Heart left ventricle (tissue), 16 donors: Measurements from ENCODE around the gene RPL13A. TPM values are rescaled to one million over a fixed set of nuclear protein-coding genes. Genes with fewer than 3 reads are reported as not detected.
"Not testable (repeated sequence)": the region's sequence is repeated elsewhere in the genome, so short reads cannot be mapped to it uniquely, and the experiment has no call there.

Source experiments
- ATAC-seq, 4 donors: fragments of 200-7000 bp; cut with Tn5 transposase; one replicate each; pipeline ENCODE4 v1.9.1; 2020 to 2022; ENCODE audit warnings: moderate library complexity in 4 of 4, mild to moderate bottlenecking in 3 of 4, moderate number of reproducible peaks in 1 of 4
- DNase-seq, 5 donors: peaks; one replicate each; pipeline ENCODE4 v3.0.0-alpha.2; 2020
- H3K27ac ChIP-seq, 12 donors: fragments of 200-600 bp; sonication (generic) in 4 of 12; one replicate each; pipeline versions ENCODE4 v1.5.0 to v1.8.0; 2016 to 2022; ENCODE audit warnings: mild to moderate bottlenecking in 2 of 12
- H3K27me3 ChIP-seq, 9 donors: fragments of 200-600 bp; sonication (generic) in 2 of 9; one replicate each; pipeline versions ENCODE4 v1.5.1 to v1.8.0; 2016 to 2022; ENCODE audit warnings: mild to moderate bottlenecking in 3 of 9
- H3K36me3 ChIP-seq, 9 donors: fragments of 200-600 bp; sonication (generic) in 2 of 9; one replicate each; pipeline versions ENCODE4 v1.5.0 to v1.8.0; 2018 to 2022; ENCODE audit warnings: mild to moderate bottlenecking in 2 of 9
- H3K4me1 ChIP-seq, 12 donors: fragments of 200-600 bp; sonication (generic) in 4 of 12; one replicate each; pipeline versions ENCODE4 v1.5.0 to v1.8.0; 2016 to 2022; ENCODE audit warnings: mild to moderate bottlenecking in 3 of 12
- H3K4me3 ChIP-seq, 12 donors: fragments of 200-600 bp; sonication (generic) in 4 of 12; one replicate each; pipeline versions ENCODE4 v1.5.0 to v1.8.0; 2017 to 2022; ENCODE audit warnings: mild to moderate bottlenecking in 9 of 12, moderate library complexity in 4 of 12
- H3K9me3 ChIP-seq, 12 donors: fragments of 200-600 bp; sonication (generic) in 4 of 12; one replicate each; pipeline versions ENCODE4 v1.5.0 to v1.8.0; 2016 to 2022; ENCODE audit warnings: mild to moderate bottlenecking in 1 of 12
- POLR2A ChIP-seq, 2 donors: fragments of 450-650 bp; IDR thresholded peaks; one replicate each; pipeline ENCODE4 v1.6.1; 2017; ENCODE audit warnings: antibody characterized with exemption in 2 of 2, mild to moderate bottlenecking in 2 of 2, moderate library complexity in 2 of 2
- WGBS, 4 donors: extraction: QIAGEN DNeasy Blood & Tissue Kit in 2 of 4; methylation state at CpG; one replicate each; pipeline versions ENCODE4 v1.1.5 to v1.1.7; 2013 to 2018; 5-methylcytosine and 5-hydroxymethylcytosine counted together
- intact Hi-C, 10 donors: fragments of 100-400 bp; cut with DNase I; formaldehyde crosslinking; loops; one replicate each; pipeline versions ENCODE4 v1.11.1 to v1.14.2; 2022
- polyA plus RNA-seq, 2 donors: library from polyadenylated mRNA; stranded (reverse); fragments of 200-250 nt; gene quantifications; one replicate each; pipeline ENCODE4 v1.2.3, GENCODE V29; 2013
- total RNA-seq, 9 donors: library from RNA; depleted of rRNA in 2 of 9; stranded (reverse); fragments of >200 nt in 2 of 9; fragmentation: NEBNext Ultra II Directional in 3 of 9; extraction: Animal tissue kit (Norgen Biotek cat#: 25700) in 3 of 9; gene quantifications; one replicate each; pipeline versions ENCODE4 v1.1.0 to v1.2.4, GENCODE V29; 2016 to 2023
- TF ChIP-seq, protein P1 (sequence below), 12 donors: fragments of 200-600 bp; sonication (generic) in 4 of 12; IDR thresholded peaks; one replicate each; pipeline versions ENCODE4 v1.5.0 to v1.8.0; 2018 to 2022; ENCODE audit warnings: antibody characterized with exemption in 12 of 12, mild to moderate bottlenecking in 5 of 12
- donor health status: ischemic (EF 13 %, LVEDD 7.1; RV severe dilation, severe dysfunction).
- donor health status: healthy with polysubstance abuse.
- donor health status: DM: no; HTN: yes; CAD: no.
- donor health status: DM: no; HTN: no; CAD: no.
- donor health status: ischemic (EF 25% LVEDD 6.9; RV normal size, moderate dysfunction).
- donor health status: ischemic (EF 25% LVEDD 5.7; RV mildly dilated, moderate dysfunction).
- donor health status: healthy.
- donor health status: DM: yes; HTN: yes; CAD: no.
- donor health status: ischemic (EF 35%, LVEDD 5.7; RV mildly dilated, moderate dysfunction).
- donor health status: nonischemic (EF 11% LVEDD 7.7; RV severe dilation, severe dysfunction).
- donor health status: DM: yes; HTN: yes; CAD: no.
- donor health status: PGD.
- donor health status: ischemic (EF 29% LVEDD 5.4; RV normal size, mild dysfunction).
- donor health status: nonischemic (EF 23%, LVEDD 6.1; RV moderate dilation, normal function).

RPL13A gene
- total and polyA plus RNA-seq, 11 donors, result 876 to 2,850 (median 1,261) TPM

DNA sequence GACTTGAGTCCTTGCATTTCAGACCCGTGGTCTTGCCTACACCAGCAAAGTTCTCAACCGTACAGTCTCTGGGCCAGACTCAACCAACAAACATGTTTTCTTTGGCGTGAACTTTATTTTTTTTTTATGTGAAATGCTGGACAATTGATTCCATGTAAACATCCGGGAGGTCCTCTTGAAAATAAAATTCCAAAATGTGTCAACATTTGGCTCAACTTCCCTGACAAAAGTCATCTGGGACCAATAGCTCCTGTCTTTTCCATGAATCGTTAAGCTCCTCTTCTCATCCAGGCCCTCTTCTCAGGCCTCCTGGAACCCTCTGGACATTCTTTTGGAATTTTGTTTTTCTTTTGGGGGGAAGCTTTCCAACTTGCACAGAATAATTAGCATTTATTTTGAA lies 31.6 kb upstream of the RPL13A start:
- peaks cover 0 to 20% (median 13%) of the 10 kb centered on the region in 9 donors for H3K36me3 ChIP-seq
- peaks cover 0 to 40% (median 10%) of the 10 kb centered on the region in 12 donors for H3K4me1 ChIP-seq
- H3K9me3 ChIP-seq, result no peaks in the 10 kb centered on the region
- intact Hi-C loops, result loop anchor here in 1 of 10 donors (2.0 kb wide), 1 partner anchor 21 kb away; no protein-coding TSS in a partner anchor
- TF ChIP-seq, protein P1, sequence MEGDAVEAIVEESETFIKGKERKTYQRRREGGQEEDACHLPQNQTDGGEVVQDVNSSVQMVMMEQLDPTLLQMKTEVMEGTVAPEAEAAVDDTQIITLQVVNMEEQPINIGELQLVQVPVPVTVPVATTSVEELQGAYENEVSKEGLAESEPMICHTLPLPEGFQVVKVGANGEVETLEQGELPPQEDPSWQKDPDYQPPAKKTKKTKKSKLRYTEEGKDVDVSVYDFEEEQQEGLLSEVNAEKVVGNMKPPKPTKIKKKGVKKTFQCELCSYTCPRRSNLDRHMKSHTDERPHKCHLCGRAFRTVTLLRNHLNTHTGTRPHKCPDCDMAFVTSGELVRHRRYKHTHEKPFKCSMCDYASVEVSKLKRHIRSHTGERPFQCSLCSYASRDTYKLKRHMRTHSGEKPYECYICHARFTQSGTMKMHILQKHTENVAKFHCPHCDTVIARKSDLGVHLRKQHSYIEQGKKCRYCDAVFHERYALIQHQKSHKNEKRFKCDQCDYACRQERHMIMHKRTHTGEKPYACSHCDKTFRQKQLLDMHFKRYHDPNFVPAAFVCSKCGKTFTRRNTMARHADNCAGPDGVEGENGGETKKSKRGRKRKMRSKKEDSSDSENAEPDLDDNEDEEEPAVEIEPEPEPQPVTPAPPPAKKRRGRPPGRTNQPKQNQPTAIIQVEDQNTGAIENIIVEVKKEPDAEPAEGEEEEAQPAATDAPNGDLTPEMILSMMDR (IDR thresholded peaks at IDR 0.05), result no peak
- H3K27me3 ChIP-seq, result no peaks in the 10 kb centered on the region
- no peak overlapping the region for H3K4me3 ChIP-seq
- H3K27ac ChIP-seq, result peak overlapping the region in 11 of 12 donors; percentile 3 to 79 (median 61)
- 53 to 71% (median 59%) methylated on average over 5 of the region's 5 CpGs for WGBS, 4 donors
- no peak for DNase-seq
- no peak for ATAC-seq

DNA sequence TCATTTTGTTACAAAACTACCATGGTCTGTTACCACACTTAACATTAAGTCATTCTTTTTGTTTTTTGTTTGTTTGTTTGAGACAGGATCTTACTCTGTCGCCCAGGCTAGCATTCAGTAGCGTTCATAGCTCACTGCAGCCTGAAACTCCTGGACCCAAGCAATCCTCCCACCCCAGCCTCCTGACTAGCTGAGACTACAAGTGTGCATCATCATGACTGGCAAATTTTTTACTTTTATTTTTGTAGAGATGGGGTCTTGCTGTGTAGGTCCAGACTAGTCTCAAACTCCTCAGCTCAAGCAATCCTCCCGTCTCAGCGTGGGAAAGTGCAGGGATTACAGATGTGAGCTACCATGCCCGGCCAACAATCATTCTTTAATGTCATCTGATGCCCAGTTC lies 31.1 kb upstream of the RPL13A start:
- H3K36me3 ChIP-seq, result peaks cover 0 to 20% (median 13%) of the 10 kb centered on the region in 9 donors
- ATAC-seq (no peak), DNase-seq (no peak)
- H3K4me3 ChIP-seq, result no peak overlapping the region
- H3K27me3 ChIP-seq, result no peaks in the 10 kb centered on the region
- no peaks in the 10 kb centered on the region for H3K9me3 ChIP-seq
- 74 to 80% (median 77%) methylated on average over 5 of the region's 5 CpGs for WGBS, 4 donors
- no peak for TF ChIP-seq POLR2A (IDR thresholded peaks at IDR 0.05)
- TF ChIP-seq, protein P1 (IDR thresholded peaks at IDR 0.05), result no peak
- intact Hi-C loops, result loop anchor here in 1 of 10 donors (2.0 kb wide), 1 partner anchor 20 kb away; no protein-coding TSS in a partner anchor
- H3K4me1 ChIP-seq, result peaks cover 0 to 40% (median 9%) of the 10 kb centered on the region in 12 donors
- H3K27ac ChIP-seq, result peak overlapping the region in 10 of 12 donors; percentile 3 to 79 (median 62)

DNA sequence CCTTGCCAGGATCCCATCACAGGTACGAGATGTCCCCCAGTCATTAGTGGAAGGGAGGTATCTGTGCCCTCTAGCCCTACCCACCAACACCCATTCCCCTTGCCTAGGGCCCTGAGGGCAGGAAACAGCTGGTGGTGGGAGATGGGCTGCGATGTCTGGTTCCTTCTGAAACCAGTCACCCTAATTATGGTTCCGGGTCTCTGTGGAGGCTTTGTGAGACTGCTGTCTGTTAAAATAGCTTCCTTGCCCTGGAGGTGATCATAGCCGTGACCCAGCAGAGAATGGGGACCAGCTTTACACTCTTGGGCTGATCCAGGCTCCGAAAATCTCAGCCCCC lies 28.9 kb upstream of the RPL13A start:
- intact Hi-C loops, result no loop called here
- no peak for TF ChIP-seq POLR2A (IDR thresholded peaks at IDR 0.05)
- TF ChIP-seq, protein P1 (IDR thresholded peaks at IDR 0.05), result no peak
- Histone ChIP-seq H3K36me3 (peaks cover 0 to 25% (median 14%) of the 10 kb centered on the region in 9 donors), H3K4me1 (peaks cover 0 to 35% (median 8%) of the 10 kb centered on the region in 12 donors), H3K4me3 (no peak overlapping the region), H3K9me3 (no peaks in the 10 kb centered on the region), H3K27me3 (no peaks in the 10 kb centered on the region), H3K27ac (peak overlapping the region in 6 of 12 donors; percentile 8 to 79 (median 42))
- ATAC-seq (no peak), DNase-seq (no peak)
- WGBS, 4 donors, result 88 to 97% (median 91%) methylated on average over 3 to 5 of the region's 5 CpGs

DNA sequence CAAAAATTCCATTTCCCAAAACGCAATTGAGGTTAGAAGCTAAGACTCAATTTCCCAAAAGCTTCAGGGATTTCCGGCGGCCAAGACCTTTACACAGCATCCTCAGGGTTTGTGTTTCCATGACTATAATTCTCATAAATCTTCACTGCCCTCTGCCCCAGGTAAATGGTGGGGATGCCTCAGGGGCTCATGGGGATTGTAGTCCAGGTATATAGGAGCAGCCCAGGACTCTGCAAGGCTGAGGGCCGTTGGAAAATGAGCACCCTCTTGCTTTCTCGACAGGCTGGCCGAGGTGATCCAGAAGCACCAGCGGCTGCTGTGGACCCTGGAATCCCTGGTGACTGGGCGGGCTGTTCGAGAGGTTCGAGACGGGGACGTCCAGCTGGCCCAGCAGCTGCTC lies 28.0 kb upstream of the RPL13A start:
- Histone ChIP-seq H3K4me1 (peaks cover 0 to 27% (median 3%) of the 10 kb centered on the region in 12 donors), H3K36me3 (peaks cover 0 to 31% (median 18%) of the 10 kb centered on the region in 9 donors), H3K9me3 (no peaks in the 10 kb centered on the region), H3K27ac (no peak overlapping the region), H3K4me3 (no peak overlapping the region), H3K27me3 (no peaks in the 10 kb centered on the region)
- 92 to 94% (median 93%) methylated on average over 12 of the region's 12 CpGs for WGBS, 4 donors
- DNase-seq (no peak), ATAC-seq (no peak)
- intact Hi-C loops, result no loop called here
- TF ChIP-seq POLR2A (IDR thresholded peaks at IDR 0.05), result no peak
- TF ChIP-seq, protein P1 (IDR thresholded peaks at IDR 0.05), result no peak

DNA sequence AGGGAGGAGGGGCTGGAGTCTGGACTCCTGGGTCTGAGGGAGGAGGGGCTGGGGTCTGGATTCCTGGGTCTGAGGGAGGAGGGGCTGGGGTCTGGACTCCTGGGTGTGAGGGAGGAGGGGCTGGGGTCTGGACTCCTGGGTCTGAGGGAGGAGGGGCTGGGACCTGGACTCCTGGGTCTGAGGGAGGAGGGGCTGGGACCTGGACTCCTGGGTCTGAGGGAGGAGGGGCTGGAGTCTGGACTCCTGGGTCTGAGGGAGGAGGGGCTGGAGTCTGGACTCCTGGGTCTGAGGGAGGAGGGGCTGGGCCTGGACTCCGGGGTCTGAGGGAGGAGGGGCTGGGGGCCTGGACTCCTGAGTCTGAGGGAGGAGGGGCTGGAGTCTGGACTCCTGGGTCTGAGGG lies 26.3 kb upstream of the RPL13A start:
- H3K9me3 ChIP-seq, intact Hi-C loops, ATAC-seq, H3K27ac ChIP-seq, DNase-seq, H3K27me3 ChIP-seq, H3K4me3 ChIP-seq: not testable (repeated sequence)
- H3K36me3 ChIP-seq, result peaks cover 0 to 47% (median 21%) of the 10 kb centered on the region in 9 donors
- WGBS, 4 donors, result 0% methylated on average over 1 of the region's 1 CpG; no CpG with 5 or more reads in 3 of the 4 donors
- H3K4me1 ChIP-seq, result peaks cover 0 to 16% (median 2%) of the 10 kb centered on the region in 12 donors
